Left cardiac atrium (tissue), 4 donors: ENCODE data around the gene ANK3. TPM values are rescaled to one million over a fixed set of nuclear protein-coding genes. Genes with fewer than 3 reads are reported as not detected.

Experiments used
- ATAC-seq, 2 donors: fragments of 200-7000 bp; cut with Tn5 transposase; one replicate each; pipeline ENCODE4 v1.9.1; 2020; ENCODE audit warnings: mild to moderate bottlenecking in 2 of 2, moderate library complexity in 2 of 2
- DNase-seq: peaks from one replicate; pipeline ENCODE4 v3.0.0-alpha.2; 2020
- intact Hi-C, 2 donors: fragments of 100-400 bp; cut with DNase I; formaldehyde crosslinking; loops; one replicate each; pipeline versions ENCODE4 v1.14.1 to v1.15.1; 2022 to 2023
- total RNA-seq, 2 donors: library from RNA; stranded (reverse); fragmentation: NEBNext Ultra II Directional; extraction: Animal tissue kit (Norgen Biotek cat#: 25700); gene quantifications; one replicate each; pipeline ENCODE4 v1.2.1, GENCODE V29; 2021
- donor health status: DM: no; HTN: yes; CAD: no.
- donor health status: DM: no; HTN: yes; CAD: no; lungs with severe emphysema.
- donor health status: DM: yes; HTN: yes; CAD: no.
- donor health status: Dilated cardiomyopathy.

The ANK3 gene
- total RNA-seq, 2 donors from 2014 or later, result 142 to 199 TPM

DNA sequence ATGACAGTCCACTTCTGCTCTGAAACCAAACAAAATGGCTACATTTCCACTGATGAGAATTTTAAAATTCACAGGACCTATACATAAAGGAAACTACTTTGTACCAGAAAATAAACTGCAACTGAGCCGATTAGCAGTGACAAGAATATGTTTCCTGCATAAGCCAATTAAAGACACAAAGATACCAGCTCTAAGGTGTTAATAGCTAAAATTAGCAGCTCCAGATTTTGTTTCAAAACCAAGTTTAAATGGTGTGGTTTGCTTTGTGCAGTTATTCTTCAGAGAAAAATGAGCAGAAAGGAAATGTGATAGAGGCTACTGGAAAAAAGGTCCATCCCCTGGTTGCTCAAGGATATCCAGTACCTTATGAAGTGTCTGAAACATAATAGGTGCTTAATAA, 123.2 kb downstream of the ANK3 start:
- DNase-seq, result no peak
- intact Hi-C loops, result no loop called here
- ATAC-seq, result no peak

DNA sequence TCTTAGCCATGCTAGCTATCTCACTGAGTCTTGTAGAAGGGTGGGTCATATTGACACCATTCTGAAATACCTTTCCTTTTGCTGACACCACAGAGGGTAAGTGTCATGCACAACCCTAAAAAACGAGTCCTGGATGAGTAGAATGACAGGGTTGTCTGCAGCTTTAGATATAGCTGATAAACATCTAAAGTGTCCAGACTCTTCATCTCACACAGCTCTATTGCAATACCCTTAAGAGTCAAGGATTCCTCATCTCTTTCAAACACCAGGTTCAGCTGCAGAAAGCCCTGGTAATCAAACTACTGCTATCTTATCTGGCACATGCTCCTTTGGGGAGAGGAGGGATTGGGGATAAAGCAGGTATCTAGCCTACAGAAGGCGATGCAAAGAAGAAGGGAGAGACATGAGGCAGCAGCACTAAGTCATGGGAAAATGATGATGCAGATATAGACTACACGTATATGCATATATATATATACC, 127.0 kb downstream of the ANK3 start:
- no peak for DNase-seq
- ATAC-seq, result no peak
- intact Hi-C loops, result no loop called here

DNA sequence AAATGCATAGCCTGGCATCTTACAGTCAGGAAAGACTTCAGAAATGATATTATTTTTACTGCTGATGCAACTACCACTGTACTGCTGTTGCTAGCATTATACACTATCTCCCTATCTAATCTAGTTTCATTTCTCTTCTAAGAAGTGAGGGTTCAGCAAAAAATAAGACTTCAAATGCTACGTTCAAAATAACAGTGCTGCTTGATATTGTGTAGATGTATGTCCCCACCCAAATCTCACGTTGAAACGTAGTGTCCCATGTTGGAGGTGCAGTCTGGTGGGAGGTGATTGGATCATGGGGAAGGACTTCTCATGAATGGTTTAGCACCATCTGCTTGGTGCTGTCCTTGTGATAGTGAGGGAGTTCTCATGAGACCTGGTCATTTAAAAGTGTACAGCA, 129.4 kb downstream of the ANK3 start:
- intact Hi-C loops, result no loop called here
- ATAC-seq, result no peak
- DNase-seq, result no peak

DNA sequence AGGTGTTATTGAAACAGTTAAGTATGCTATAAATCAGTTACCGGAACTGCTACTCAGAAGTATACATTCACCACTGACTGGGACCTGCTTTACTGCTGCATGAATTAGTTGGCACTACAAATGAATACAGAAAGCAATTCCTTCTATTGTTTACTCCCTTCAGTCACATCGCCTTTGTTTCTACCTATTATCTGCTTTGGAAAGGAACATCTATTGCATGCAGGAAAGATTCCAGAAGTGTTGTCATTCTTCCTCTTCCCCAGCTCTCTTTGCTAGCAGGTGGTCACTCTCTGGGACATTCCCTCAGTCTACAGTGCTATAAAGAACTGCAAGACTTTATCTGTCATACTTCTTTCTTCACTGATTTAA, 131.3 kb downstream of the ANK3 start:
- no peak for ATAC-seq
- intact Hi-C loops, result no loop called here
- no peak for DNase-seq

DNA sequence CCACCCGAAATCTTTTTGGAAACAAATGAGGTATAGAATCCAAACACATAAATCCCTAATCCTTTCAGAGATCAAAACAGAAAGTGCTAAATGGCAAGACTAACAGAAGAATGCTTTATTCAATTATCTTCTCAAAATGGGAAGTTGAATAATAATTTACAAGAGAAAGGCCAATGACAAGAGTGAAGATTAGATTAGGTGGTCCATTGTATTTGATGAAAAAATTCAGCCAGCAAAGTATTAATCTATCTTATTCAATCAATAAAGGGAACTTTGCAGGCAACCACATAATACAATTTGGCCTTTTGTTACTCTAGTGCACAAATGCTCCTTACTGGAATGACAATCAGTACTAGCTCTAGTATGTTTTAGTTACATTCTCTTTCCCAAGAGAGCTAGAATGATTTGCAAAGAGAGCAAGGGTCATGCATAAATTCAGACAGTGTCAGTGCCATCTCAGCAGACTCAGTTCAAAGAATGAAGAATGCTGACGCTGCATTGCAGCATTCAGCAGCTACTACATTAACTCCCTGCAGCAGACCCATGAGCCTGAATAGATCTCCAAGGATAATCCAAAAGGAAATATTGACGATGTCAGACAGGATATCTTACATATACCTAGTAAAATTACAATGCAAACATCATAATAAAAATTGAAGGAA, 131.8 kb downstream of the ANK3 start:
- ATAC-seq, result no peak
- intact Hi-C loops, result no loop called here
- no peak for DNase-seq

DNA sequence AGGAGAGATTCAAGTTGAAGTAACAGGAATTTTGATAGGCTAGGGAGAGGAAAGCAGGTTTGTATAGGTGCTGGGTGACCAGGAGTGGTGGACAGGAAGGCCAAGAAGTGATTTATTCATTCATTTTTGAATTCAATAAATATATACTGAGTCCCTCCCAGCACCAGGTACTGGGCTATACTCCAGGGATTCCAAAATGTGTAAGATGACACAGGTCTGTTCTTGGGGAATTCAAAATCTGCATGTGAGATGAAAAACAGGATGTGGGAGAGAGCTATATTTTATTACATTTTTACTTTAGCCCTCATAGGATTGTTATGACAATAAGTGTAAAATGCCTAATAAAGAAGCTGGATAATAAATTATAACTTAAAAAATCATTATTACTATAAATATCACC, 134.9 kb downstream of the ANK3 start:
- intact Hi-C loops, result no loop called here
- no peak for DNase-seq

DNA sequence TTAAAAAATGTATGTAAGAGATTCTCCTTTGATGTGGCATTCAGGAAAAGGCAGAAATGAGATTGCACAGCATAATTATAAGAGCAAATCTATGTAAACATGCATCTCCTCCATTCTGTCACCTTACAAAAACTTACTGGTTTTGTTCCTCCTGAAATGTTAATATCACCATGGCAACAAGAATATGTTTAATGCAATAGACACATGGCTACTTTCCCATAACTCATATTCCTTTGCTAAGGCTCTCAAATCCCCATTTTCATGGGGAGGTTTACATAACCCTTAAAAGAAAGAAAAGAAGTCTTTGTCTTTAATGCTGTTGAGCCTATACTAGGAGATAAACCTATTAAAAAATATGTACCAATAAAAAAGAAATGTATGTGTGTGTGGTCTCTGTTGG, 136.2 kb downstream of the ANK3 start:
- DNase-seq (no peak), ATAC-seq (no peak)
- intact Hi-C loops, result no loop called here

More for the DNA sequence above, 134.9 kb downstream of the ANK3 start:
- ATAC-seq, result no peak

DNA sequence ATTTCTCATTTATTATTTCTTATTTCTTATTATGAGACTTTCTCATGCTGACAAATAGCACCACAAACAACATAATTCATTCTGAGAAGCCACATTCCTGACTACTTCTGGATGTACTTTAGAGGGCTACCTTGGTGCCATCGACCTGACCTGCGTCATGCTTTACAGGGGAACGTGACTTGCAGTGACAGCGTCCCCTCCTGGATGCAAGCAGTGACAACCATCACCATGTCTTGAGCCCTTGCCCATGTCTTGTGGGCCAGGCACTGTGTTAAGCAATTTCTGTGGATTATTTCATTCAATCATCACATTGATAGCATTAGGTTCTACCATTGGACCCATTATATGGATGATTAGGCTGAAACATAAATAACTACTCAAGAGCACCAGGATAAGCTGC, 137.0 kb downstream of the ANK3 start:
- no peak for DNase-seq
- no peak for ATAC-seq
- intact Hi-C loops, result no loop called here

DNA sequence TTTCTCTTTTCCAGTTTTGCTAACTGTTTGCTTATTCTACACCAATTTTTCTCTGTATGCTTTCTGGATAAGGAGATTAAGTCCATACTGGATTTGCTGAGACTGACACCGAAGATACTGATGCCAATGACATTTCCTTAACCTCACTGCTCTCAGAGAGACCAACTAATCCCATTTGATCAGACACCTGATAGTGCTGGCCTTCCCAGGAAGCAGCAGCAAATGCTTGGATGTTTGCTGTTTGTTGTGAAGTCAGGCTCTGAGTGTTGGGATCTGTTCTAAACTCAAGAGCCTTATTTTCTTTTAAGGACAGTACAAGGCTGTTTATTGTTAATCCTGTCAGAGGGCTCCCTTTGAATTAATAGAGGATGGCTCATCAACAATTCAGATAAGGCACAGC, 143.3 kb downstream of the ANK3 start:
- ATAC-seq (no peak), DNase-seq (no peak)
- intact Hi-C loops, result no loop called here

DNA sequence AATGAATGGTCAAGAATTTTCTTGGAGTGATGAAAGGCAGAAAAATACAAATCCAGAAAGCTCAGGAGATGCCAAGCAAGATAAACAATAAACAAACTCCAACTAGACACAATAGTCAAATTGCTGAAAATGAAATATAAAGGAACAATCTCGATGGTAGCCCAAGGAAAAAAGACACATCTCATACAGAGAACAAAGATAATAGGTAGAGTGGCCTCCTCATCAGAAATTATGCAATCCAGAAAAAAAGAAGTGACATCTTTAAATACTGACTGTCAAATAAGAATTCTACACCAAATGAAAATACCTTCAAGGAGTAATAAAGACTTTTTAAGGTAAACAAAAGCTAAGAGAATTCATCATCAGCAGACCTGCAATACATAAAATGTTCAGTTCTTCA, 150.4 kb downstream of the ANK3 start:
- intact Hi-C loops, result loop anchor here (10.0 kb wide), 1 partner anchor 196 kb away; no protein-coding TSS in a partner anchor
- no peak for DNase-seq
- no peak for ATAC-seq

DNA sequence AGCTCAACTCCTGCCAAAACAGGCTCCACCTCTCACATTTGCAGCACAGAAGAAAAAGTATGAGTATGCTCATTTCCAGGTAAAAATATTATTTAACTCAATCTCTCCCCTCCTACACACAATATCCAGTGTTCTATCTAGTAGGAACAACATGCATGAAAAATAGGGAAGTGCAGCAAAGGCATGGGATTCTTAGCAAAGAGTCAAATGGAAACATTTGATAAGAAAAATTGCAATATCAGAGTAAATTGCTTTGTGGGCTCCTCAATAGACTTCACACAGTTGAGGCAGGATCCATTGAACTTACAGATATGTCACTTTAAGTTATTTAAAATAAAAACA, 150.9 kb downstream of the ANK3 start:
- ATAC-seq (no peak), DNase-seq (no peak)
- intact Hi-C loops, result loop anchor here (10.0 kb wide), 1 partner anchor 196 kb away; no protein-coding TSS in a partner anchor

DNA sequence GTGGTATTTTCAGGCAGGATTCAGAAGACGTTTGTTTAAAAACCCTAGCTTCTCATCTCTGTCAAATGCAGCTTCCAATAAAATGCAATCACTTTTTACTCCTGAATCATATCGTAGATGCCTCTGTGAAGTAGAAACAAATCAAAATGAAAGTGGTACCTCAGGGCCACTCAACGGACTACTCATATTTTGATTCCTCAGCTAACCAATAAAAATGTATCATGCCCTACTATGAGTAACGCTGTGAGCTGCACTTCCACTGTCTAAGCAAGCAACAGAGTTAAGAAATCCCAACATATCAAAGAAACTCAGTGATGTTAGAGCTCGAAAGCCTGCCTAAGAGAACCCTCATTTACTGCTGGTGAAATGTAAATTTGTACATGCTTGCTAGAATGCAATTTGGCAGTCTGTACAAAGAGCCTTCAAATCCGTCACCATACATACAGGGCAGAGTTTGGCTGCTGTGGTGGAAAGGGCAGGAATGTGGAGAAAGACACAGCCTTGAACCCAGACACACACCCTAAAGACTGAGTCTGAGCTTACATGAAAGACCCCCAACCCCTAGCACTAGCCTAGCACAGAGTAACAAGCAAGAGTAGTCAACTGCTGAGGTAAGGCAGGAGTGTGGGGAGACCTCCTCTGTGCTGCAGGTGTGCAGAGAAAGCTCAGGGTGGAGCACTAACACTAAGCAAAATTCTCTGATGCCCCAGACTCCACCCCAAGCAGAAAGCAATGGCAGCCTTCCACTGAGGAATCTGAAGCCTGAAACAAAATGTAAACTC, 151.5 kb downstream of the ANK3 start:
- ATAC-seq, result peak; percentile 83 to 87
- no peak for DNase-seq
- intact Hi-C loops, result loop anchor here (10.0 kb wide), 1 partner anchor 197 kb away; no protein-coding TSS in a partner anchor

DNA sequence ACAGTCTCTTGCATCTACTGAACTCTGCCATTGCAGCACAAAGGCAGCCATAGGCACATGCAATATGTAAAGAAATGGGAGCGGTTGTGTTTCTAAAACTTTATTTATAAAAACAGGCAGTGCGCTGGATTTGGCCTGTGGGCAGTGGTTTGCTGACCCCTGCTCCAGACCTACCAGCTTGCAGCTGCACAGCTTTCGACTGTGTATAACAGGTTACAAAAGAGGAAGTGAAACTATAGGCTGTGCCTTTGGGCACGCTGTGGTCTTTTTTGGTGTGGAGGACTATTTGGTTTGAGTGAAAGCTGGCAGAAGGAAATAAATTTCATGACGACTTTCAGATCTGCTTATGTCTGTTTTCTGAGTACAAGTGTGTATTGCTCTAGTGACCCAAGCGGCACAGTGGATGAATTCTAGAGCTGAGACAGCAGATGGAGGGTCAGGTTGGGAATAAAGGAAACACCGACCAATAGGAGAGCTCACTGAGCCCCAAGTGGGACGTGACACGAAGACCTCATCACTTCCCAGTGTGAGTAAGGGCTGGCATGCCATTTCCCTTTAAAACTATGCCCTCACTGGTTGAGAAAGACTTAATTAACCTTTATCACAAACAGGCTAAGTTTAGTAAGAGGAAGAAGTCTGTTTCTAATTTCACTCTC, 152.7 kb downstream of the ANK3 start:
- DNase-seq (peak; percentile 52), ATAC-seq (peak; percentile 90 to 91)
- intact Hi-C loops, result loop anchor here (10.0 kb wide), 1 partner anchor 198 kb away; no protein-coding TSS in a partner anchor

DNA sequence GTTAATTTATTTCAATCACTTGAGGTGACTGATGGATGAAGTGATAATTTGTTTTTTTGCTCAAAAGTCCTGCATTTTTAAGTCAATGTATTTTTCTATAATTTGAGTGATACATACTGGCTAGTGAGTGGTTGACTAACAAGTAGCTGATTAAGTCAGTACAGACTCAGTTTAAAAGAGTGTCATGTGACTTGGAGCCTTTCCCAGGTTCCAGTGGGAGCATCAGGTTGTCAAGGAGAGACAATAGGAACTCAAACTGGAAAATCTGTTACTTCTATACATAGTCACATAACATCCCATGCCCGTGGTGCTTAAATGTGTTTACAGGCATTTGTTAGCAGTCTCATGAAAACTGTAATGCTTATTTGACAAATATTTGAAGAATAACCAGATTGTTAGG, 154.7 kb downstream of the ANK3 start:
- intact Hi-C loops, result loop anchor here (10.0 kb wide), 1 partner anchor 200 kb away; no protein-coding TSS in a partner anchor
- DNase-seq, result no peak
- ATAC-seq, result no peak

DNA sequence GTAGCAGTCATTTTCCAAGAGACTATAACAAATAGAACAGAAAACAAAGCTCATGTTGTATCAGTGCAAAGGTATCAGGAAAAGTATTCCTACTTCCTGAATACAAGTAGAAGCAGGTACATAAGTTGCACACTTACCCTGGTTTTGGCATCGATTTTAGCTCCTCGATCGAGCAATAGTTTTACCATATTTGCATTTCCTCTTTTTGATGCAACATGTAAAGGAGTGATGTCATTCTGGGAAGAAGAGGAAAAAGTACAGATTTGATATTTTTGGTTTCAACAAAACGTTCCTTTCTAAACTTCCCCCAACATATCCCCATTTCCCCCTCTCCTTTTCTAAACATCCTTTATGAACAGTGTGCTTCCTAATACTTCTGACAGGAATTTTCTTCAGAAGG, 155.1 kb downstream of the ANK3 start:
- intact Hi-C loops, result loop anchor here (10.0 kb wide), 1 partner anchor 200 kb away; no protein-coding TSS in a partner anchor
- DNase-seq (no peak), ATAC-seq (no peak)

DNA sequence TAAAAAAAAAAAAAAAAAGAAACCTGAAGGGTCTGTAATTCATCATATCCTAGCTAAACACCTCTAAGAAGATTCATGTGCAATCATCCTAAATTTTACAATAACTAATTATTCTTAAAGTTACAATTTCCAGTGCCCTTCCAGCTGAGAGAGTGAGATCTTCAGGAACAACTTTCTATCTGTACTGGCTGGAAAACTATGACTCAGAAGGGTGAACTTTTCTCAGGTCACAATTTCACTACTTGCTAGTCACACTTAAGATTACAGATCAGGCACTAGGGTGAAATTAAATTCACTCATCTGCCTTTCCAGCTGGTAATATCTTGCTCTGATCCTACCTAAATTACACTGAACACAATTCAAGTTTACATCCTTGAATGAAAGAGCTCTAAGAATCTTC, 158.8 kb downstream of the ANK3 start:
- intact Hi-C loops, result loop anchor here (10.0 kb wide), 1 partner anchor 204 kb away; no protein-coding TSS in a partner anchor
- ATAC-seq (peak in 1 of 2 donors; percentile 54), DNase-seq (no peak)

DNA sequence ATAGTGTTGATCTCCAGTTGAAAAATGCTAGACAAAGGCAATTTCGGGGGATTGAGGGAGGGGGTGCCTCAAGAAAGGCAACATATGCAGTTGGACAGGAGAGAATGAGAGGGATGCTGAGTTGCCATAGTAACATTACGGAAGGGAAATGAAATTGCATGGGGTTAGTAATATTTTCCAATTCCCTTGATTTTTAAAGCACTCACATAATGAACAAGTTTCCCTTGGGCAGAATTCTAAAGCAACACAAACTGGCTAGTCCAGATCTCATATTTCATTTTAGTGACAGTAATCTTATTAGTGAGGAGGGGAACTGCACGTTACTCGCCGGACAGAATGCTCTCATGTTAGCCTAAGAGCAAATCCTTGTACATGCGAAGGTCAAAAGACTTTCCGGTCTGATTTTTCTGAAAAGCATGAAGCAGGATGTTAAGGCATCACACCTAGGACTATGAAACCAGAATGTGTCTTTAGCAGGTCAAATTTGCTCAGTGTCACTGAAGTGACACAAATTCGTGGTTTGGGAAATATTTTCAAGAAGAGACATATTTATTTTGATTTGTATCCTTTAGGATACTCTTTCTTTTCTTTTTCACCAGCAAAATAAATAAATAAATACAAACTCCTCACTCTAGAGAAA, 165.5 kb downstream of the ANK3 start:
- ATAC-seq (no peak), DNase-seq (no peak)
- intact Hi-C loops, result no loop called here

DNA sequence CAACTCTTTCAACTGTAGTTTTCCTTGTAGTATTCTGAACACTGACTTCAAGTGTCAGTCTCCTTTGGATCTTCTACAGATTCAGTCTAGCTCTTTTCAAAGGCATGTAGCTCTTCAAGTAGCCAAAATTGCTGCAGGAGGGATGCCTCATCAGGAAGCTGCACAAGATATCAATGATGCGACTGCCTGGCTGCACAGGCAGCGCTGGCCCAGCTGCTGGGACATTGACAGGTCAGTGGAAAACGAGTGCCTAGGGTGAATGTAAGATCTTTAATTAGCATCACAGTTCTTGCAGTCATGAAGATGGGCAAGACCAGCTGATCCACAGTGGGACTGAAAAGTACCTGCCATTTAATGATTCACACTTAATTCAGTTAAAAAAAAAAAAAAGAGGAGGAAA, 167.6 kb downstream of the ANK3 start:
- intact Hi-C loops, result no loop called here
- peak in 1 of 2 donors; percentile 58 for ATAC-seq
- no peak for DNase-seq

DNA sequence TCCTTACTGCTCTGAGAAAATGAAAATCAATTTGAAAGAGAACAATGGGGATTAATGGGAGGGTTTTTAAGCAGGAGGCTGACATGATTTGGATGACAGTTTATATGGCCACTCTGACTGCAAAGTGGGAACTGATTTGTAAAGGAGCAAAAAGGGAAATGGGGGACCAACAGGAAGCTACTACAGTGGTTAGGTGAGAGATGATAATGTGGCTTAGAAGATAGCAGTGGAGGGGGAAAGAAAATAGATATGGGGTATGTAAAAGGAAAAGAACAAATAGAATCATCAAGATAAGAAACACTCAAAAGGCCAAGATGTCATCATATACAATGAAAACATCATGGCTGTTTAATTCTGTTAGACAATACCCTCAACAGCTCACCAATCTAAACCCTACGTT, 177.5 kb downstream of the ANK3 start:
- intact Hi-C loops, result no loop called here
- DNase-seq (no peak), ATAC-seq (no peak)
